Subcutaneous adipose tissue (tissue), 4 donors: ENCODE results near the gene TOR2A. TPM values are rescaled to one million over a fixed set of nuclear protein-coding genes. Genes with fewer than 3 reads are reported as not detected.

ENCODE experiments used
- CTCF ChIP-seq: fragments of 450-650 bp; IDR thresholded peaks from one replicate; pipeline ENCODE4 v1.5.1; 2016; ENCODE audit warnings: low read depth, mild to moderate bottlenecking, control low read depth, antibody characterized with exemption, moderate library complexity
- total RNA-seq, 4 donors: library from RNA; depleted of rRNA; stranded (reverse); fragments of >200 nt; gene quantifications; one replicate each; pipeline ENCODE4 v1.1.0, GENCODE V29; 2016

Gene TOR2A
- total RNA-seq, 4 donors from 2014 or later: 4.1 to 14.3 (median 8.8) TPM

- no peak for TF ChIP-seq CTCF
Observed at GRCh38 chr9:127700140-127700539, 35.0 kb downstream of the TOR2A start.

GRCh38 chr9:127698985-127699670 is 36.0 kb downstream of the TOR2A start:
- TF ChIP-seq CTCF: no peak

GRCh38 chr9:127698386-127698785 is 36.7 kb downstream of the TOR2A start:
- no peak for TF ChIP-seq CTCF

- TF ChIP-seq CTCF: no peak
Observed at GRCh38 chr9:127697575-127697974, 37.5 kb downstream of the TOR2A start.

- no peak for TF ChIP-seq CTCF
Observed at GRCh38 chr9:127694890-127695720, 40.0 kb downstream of the TOR2A start.

GRCh38 chr9:127693697-127694096 is 41.4 kb downstream of the TOR2A start:
- no peak for TF ChIP-seq CTCF

GRCh38 chr9:127693143-127693542 is 42.0 kb downstream of the TOR2A start:
- no peak for TF ChIP-seq CTCF
